ENCODE data around the gene PARP12. TPM values are rescaled to one million over a fixed set of nuclear protein-coding genes. Genes with fewer than 3 reads are reported as not detected.

Gene PARP12
- total RNA-seq, 1 donor from 2014 or later = 14.1 TPM

- no peaks in the 10 kb centered on the region for H3K4me1 ChIP-seq (ENCODE audit: control insufficient read depth in 3 of 3, insufficient read depth in 3 of 3, low read length in 3 of 3)
- no peaks in the 10 kb centered on the region for H3K36me3 ChIP-seq (ENCODE audit: control insufficient read depth in 3 of 3, insufficient read depth in 3 of 3, low read length in 3 of 3)
- H3K27me3 ChIP-seq (ENCODE audit: control insufficient read depth in 3 of 3, insufficient read depth in 3 of 3, low read length in 3 of 3) = peaks cover 0 to 6% (median 2%) of the 10 kb centered on the region in 3 donors
- no peak overlapping the region for H3K9ac ChIP-seq (ENCODE audit: low read depth in 1 of 3, low read length in 3 of 3)
- H3K9me3 ChIP-seq (ENCODE audit: control insufficient read depth in 3 of 3, low read length in 3 of 3) = no peaks in the 10 kb centered on the region
- H3K27ac ChIP-seq (ENCODE audit: low read depth, low read length) = no peak overlapping the region
- no peak overlapping the region for H3K4me3 ChIP-seq (ENCODE audit: low read length in 3 of 3)
Measured at GRCh38 chr7:139976055-139976837, 86.5 kb downstream of the PARP12 start.

GRCh38 chr7:139974179-139974811 lies 88.5 kb downstream of the PARP12 start:
- H3K27me3 ChIP-seq (ENCODE audit: control insufficient read depth in 3 of 3, insufficient read depth in 3 of 3, low read length in 3 of 3) = peaks cover 0 to 6% (median 2%) of the 10 kb centered on the region in 3 donors
- no peaks in the 10 kb centered on the region for H3K9me3 ChIP-seq (ENCODE audit: control insufficient read depth in 3 of 3, low read length in 3 of 3)

More at GRCh38 chr7:139974179-139974811, 88.5 kb downstream of the PARP12 start:
- Histone ChIP-seq H3K36me3 (ENCODE audit: control insufficient read depth in 3 of 3, insufficient read depth in 3 of 3, low read length in 3 of 3) (no peaks in the 10 kb centered on the region), H3K4me3 (ENCODE audit: low read length in 3 of 3) (no peak overlapping the region), H3K27ac (ENCODE audit: low read depth, low read length) (no peak overlapping the region), H3K4me1 (ENCODE audit: control insufficient read depth in 3 of 3, insufficient read depth in 3 of 3, low read length in 3 of 3) (no peaks in the 10 kb centered on the region), H3K9ac (ENCODE audit: low read depth in 1 of 3, low read length in 3 of 3) (no peak overlapping the region)

Small RNA genes lying within 50 kb of the gene (small RNA-seq; reads per million reads assigned to genes)
- not detected for gene RF00019

Other genes starting within 250 kb of the PARP12 start
- 9.9 TPM for gene TBXAS1, start 233.7 kb downstream of the PARP12 start, total RNA-seq
- 8.4 TPM for gene KDM7A, start 114.0 kb upstream of the PARP12 start, total RNA-seq